SK-N-MC (cell line): Measurements from ENCODE around the gene SMYD3.

Source experiments
- DNase-seq: peaks from one replicate; pipeline ENCODE4 v3.0.0-alpha.2; 2011; ENCODE audit warnings: low read depth, low spot score
- H3K27ac ChIP-seq: fragments of 200-600 bp; sonication (generic); 2 replicates; pipeline ENCODE4 v1.5.1; 2016; ENCODE audit warnings: mixed run types
- H3K36me3 ChIP-seq: fragments of 200-600 bp; sonication (generic); 2 replicates; pipeline ENCODE4 v1.6.1; 2017; ENCODE audit warnings: antibody characterized with exemption, low read length, mixed read lengths; ENCODE audit not compliant: insufficient read depth
- H3K4me3 ChIP-seq: fragments of 200-600 bp; sonication (generic); 2 replicates; pipeline ENCODE4 v1.5.1; 2016
- H3K9ac ChIP-seq: fragments of 200-600 bp; sonication (generic); 2 replicates; pipeline ENCODE4 v1.8.0; 2017; ENCODE audit warnings: mixed run types, mixed read lengths; ENCODE audit not compliant: insufficient read length
- H3K9me3 ChIP-seq: fragments of 200-600 bp; sonication (generic); 2 replicates; pipeline ENCODE4 v1.6.1; 2017; ENCODE audit warnings: low read depth, mild to moderate bottlenecking, antibody characterized with exemption, low read length, moderate library complexity, mixed read lengths
- EZH2 ChIP-seq: fragments of 200-600 bp; sonication (generic); IDR thresholded peaks from one replicate; pipeline ENCODE4 v1.6.1; 2017; ENCODE audit warnings: antibody characterized with exemption
- FOXP2 ChIP-seq: optimal IDR thresholded peaks from 2 replicates; pipeline ENCODE3; 2011; ENCODE audit warnings: mild to moderate bottlenecking, moderate library complexity; ENCODE audit not compliant: insufficient read depth; ENCODE audit errors: extremely low read length, control extremely low read depth
- POLR2AphosphoS5 ChIP-seq: IDR thresholded peaks from 2 replicates; pipeline ENCODE4 v1.6.1; 2012; ENCODE audit warnings: mild to moderate bottlenecking, low read depth, low read length, borderline replicate concordance

The SMYD3 gene

GRCh38 chr1:245878585-245878984 is 628.5 kb downstream of the SMYD3 start:
- Histone ChIP-seq H3K9ac (no peak overlapping the region), H3K27ac (no peak overlapping the region), H3K9me3 (no peaks in the 10 kb centered on the region), H3K36me3 (no peaks in the 10 kb centered on the region), H3K4me3 (no peak overlapping the region)
- DNase-seq: no peak
- TF ChIP-seq FOXP2: no peak
- no peak for TF ChIP-seq EZH2
- TF ChIP-seq POLR2AphosphoS5: no peak

GRCh38 chr1:245877976-245878375 is 629.1 kb downstream of the SMYD3 start:
- H3K27ac ChIP-seq: no peak overlapping the region
- no peaks in the 10 kb centered on the region for H3K9me3 ChIP-seq
- no peaks in the 10 kb centered on the region for H3K36me3 ChIP-seq
- H3K9ac ChIP-seq: no peak overlapping the region
- no peak overlapping the region for H3K4me3 ChIP-seq
- TF ChIP-seq POLR2AphosphoS5 (no peak), FOXP2 (no peak), EZH2 (no peak)
- DNase-seq: no peak

DNA sequence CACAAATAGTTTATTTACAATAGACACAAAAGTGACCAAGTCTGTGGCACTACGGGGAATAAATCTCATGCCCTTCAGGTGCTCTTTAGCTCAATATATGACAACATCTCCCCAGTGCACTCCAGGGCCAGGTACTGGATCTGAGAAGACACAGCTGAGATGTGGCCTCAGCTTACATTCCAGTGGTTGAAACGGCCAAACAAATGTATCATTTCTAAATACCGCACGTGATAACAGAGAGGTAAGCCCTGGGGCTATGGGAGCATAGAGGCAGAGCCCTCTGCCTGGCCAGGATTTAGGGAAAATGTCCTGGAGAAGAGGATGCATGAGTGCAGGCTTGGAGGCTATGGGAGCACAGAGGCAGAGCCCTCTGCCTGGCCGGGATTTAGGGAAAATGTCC is 630.5 kb downstream of the SMYD3 start:
- no peak for DNase-seq
- H3K4me3 ChIP-seq: no peak overlapping the region
- H3K27ac ChIP-seq: no peak overlapping the region
- no peak overlapping the region for H3K9ac ChIP-seq
- no peaks in the 10 kb centered on the region for H3K36me3 ChIP-seq
- H3K9me3 ChIP-seq: no peaks in the 10 kb centered on the region
- TF ChIP-seq FOXP2 (no peak), POLR2AphosphoS5 (no peak), EZH2 (no peak)

DNA sequence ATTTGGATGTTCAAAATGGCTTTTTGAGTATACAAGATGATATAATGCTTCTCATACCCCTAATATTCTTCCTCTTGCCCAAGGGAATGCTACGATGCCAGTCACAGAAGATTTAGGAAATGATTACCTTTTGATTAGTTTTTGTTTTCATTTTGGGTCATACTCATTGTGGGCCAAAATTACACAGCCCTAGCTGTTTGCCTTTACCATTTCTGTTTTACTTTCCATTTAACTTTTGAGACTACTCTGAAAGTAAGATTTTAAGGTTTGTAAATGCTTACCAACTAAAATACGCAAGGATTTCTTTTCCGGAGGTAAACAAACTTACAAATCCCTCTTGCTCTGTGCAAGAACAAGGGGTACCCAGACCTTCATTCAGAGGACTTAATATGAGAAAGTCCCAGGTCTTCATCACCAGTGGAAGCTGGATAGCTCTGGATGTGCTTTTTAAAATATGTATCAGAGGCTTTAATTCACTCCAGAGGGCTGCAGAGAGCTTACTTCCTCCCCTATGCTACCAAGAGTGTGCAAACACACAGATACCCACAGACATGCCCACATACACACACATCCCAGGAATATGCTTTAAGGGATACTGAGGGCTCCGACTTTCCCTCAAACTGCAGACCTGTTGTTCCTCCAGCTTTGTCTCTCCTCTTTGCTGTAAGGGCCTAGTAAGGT is 631.4 kb downstream of the SMYD3 start:
- H3K27ac ChIP-seq: no peak overlapping the region
- TF ChIP-seq EZH2 (no peak), POLR2AphosphoS5 (no peak), FOXP2 (no peak)
- no peak overlapping the region for H3K9ac ChIP-seq
- no peaks in the 10 kb centered on the region for H3K9me3 ChIP-seq
- no peaks in the 10 kb centered on the region for H3K36me3 ChIP-seq
- H3K4me3 ChIP-seq: no peak overlapping the region
- no peak for DNase-seq

DNA sequence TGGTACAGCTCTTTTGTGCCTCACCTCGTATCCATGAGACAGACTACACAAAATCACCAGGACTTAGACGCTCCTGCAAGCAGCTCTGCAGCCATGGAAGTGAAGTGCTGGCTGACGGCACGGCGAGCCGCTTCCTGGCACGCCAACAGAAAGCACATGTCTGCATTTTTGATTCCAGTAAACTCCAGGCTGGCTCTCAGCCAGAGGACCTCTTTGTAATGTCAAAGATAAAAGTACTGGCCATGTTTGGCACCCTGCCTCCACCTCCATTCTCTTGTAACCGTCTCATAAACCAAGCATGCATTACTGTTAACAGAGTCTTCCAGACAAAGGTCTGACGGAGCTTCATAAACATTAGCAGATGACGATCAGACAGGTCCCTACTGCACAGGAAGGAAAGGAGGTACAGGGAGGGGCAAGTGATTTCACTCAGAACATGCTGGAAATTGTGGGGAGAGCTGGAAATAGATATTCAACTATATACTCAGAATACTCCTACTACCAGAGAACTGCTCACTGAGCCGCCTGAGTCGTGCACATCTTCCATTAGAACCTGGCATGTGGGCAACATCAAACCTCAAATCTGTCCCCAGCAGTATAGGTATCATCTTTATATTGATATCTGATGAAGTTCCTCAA is 632.0 kb downstream of the SMYD3 start:
- DNase-seq: peak; percentile 12
- Histone ChIP-seq H3K27ac (0 out of 2 replicates have a peak overlapping the region, but pooled peaks have one; percentile 13), H3K36me3 (no peaks in the 10 kb centered on the region), H3K9ac (peak overlapping the region; percentile 38), H3K9me3 (no peaks in the 10 kb centered on the region), H3K4me3 (peak overlapping the region; percentile 50)
- peak; percentile 1 for TF ChIP-seq FOXP2
- no peak for TF ChIP-seq EZH2
- no peak for TF ChIP-seq POLR2AphosphoS5

- Histone ChIP-seq H3K9ac (peak overlapping the region; percentile 38), H3K36me3 (no peaks in the 10 kb centered on the region), H3K27ac (no peak overlapping the region), H3K4me3 (peak overlapping the region; percentile 50; the same call in 1 of the 2 replicates), H3K9me3 (no peaks in the 10 kb centered on the region)
- DNase-seq: no peak
- TF ChIP-seq POLR2AphosphoS5 (no peak), EZH2 (no peak), FOXP2 (no peak)
Measured at GRCh38 chr1:245873883-245874671, 633.0 kb downstream of the SMYD3 start.

GRCh38 chr1:245873068-245873467 is 634.0 kb downstream of the SMYD3 start:
- Histone ChIP-seq H3K9ac (no peak overlapping the region), H3K36me3 (no peaks in the 10 kb centered on the region), H3K4me3 (no peak overlapping the region), H3K9me3 (no peaks in the 10 kb centered on the region), H3K27ac (no peak overlapping the region)
- no peak for TF ChIP-seq POLR2AphosphoS5
- no peak for TF ChIP-seq EZH2
- DNase-seq: no peak

DNA sequence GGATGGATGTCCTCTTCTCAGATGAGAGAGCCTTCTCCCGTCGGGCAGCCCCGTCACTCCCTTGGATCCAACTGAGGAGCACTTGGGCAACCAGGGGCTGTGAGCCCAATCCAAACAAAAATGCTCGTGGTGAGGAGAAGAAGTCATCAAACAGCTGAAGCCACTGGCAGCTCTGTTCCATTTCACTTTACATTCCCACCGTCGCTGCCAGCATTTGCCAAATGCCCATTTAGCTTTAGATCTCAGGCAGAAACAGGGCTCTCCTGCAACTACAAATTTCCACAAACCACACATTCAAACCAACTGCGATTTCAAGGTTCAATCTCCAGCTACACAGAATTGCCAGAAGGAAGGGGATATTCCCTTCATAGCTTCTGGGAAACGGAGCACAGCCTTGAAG is 634.6 kb downstream of the SMYD3 start:
- Histone ChIP-seq H3K27ac (no peak overlapping the region), H3K4me3 (no peak overlapping the region), H3K9me3 (no peaks in the 10 kb centered on the region), H3K9ac (no peak overlapping the region), H3K36me3 (no peaks in the 10 kb centered on the region)
- no peak for DNase-seq
- TF ChIP-seq FOXP2 (no peak), POLR2AphosphoS5 (no peak), EZH2 (no peak)
